GM21381 (cell line): ENCODE measurements around the gene UPF1.
"Not testable (repeated sequence)": the region's sequence is repeated elsewhere in the genome, so short reads cannot be mapped to it uniquely, and the experiment has no call there.

Experiments used
- ATAC-seq: cut with Tn5 transposase; IDR thresholded peaks from one replicate; pipeline ENCODE4 v1.9.1; 2021; ENCODE audit warnings: mild to moderate bottlenecking, moderate library complexity; ENCODE audit not compliant: unreplicated experiment

Gene UPF1

GRCh38 chr19:18896421-18896841 is 64.7 kb downstream of the UPF1 start:
- ATAC-seq, result no peak

GRCh38 chr19:18897094-18898029 is 65.6 kb downstream of the UPF1 start:
- no peak for ATAC-seq

DNA sequence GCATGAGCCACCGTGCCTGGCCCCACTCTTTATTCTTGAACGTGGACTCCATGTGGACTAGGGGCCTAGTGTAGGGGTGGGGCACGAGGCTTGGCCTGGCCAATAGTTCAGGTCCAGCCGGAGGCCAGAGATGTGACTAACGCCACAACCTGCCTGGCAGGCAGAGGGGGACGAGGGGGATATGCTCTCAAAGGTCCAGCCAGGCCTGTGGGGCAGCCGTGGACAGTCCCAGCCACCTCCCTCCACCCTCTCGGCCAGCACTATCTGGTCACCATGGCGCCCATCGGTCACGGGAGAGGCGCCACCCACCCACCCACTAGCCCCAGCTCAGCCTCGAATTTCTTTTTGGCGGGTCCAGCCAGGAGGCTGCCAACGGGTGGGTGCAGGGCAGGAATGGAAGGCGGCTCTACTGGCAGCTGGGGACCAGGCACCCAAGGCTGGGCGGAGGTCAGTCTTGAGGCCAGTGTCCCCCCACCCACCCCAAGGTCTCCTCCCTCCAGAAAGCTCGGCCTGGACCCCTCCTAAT is 66.4 kb downstream of the UPF1 start:
- no peak for ATAC-seq

- ATAC-seq, result no peak
Measured at GRCh38 chr19:18898607-18899408, 67.0 kb downstream of the UPF1 start.

DNA sequence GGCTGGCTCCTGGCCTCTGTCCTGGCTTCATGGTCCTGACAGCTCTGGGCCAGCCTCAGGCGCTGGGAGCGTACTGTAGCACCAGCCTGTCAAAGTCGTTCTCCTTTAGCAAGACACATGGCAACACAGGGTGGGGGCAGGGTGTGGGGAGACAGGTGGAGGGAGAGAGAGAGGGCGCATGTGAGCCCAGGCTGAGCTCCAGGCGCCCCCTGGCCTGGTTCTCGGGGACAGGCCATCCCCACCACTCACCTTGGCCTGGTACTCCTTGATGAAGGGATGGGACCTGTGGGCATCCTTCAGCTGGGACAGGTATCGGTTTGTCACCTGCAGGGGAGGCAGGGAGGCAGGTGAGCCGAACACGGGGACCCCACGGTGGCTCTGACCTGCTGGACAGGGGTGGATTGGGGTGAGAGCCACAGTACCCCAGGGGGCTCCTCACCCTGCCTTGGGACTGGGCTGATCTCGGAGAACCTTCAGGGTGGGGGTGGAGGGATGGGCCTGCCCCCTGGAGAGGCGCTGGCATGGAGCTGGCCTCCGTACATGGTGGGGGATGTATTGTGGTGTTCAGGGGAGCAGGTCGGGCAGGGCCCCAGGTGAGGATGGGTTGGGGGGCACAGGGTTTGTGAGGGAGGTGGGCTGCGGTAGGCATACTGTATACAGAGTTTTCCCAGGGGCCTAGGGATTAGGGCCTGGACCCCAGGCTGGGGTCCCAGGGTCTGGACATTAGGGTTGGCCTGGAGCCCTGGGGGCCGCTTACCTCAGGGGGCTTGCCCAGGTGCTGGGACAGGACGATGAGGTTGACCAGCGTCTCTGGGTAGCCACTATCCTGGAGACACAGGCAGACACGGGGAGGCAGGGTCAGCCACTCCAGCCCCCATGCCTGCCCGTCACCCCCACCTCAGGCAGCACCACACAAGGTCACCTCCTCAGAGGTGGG is 68.1 kb downstream of the UPF1 start:
- ATAC-seq, result no peak

DNA sequence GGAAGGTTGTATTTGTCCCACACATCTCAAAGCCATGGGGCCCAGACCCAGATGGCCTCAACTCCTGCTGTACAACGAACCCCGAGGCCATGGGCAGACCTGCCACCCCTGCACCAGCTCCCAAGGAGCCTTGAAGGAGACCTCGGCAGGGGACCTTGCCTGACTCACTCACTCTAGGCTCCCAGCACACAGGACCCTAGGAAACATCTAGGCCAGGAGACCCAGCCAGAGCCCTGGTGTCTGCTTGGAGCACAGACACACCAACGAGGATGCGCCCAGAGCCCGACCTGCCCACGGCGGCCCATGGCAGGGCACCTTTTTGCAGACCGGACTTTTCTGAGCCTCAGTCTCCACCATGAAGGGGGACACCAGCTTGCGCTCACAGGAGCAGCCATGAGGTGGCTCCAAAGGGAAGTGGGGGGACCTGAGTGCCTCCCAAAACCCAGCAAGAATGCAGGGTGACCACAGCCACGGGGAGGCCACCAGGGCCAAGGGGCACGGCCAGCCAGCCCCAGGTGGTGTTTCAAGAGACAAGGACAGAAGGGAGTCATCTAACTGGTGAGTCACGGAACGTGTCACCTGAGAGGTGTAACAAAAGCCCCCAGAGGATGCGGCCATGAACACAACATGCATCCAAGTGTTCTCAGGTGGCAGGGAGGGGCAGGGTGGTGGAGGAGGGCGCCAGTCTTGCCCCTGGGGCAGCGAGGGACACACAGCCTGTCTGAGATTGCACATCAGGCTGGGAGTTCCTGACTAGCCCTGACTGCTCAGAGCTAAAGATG is 69.1 kb downstream of the UPF1 start:
- no peak for ATAC-seq

- ATAC-seq, result no peak
Measured at GRCh38 chr19:18901491-18901890, 69.7 kb downstream of the UPF1 start.

- ATAC-seq, result not testable (repeated sequence)
Measured at GRCh38 chr19:18902519-18902918, 70.8 kb downstream of the UPF1 start.

GRCh38 chr19:18903156-18904037 is 71.6 kb downstream of the UPF1 start:
- ATAC-seq, result no peak

GRCh38 chr19:18904334-18905057 is 72.7 kb downstream of the UPF1 start:
- ATAC-seq, result no peak

- ATAC-seq, result no peak
Measured at GRCh38 chr19:18905058-18905456, 73.3 kb downstream of the UPF1 start.

DNA sequence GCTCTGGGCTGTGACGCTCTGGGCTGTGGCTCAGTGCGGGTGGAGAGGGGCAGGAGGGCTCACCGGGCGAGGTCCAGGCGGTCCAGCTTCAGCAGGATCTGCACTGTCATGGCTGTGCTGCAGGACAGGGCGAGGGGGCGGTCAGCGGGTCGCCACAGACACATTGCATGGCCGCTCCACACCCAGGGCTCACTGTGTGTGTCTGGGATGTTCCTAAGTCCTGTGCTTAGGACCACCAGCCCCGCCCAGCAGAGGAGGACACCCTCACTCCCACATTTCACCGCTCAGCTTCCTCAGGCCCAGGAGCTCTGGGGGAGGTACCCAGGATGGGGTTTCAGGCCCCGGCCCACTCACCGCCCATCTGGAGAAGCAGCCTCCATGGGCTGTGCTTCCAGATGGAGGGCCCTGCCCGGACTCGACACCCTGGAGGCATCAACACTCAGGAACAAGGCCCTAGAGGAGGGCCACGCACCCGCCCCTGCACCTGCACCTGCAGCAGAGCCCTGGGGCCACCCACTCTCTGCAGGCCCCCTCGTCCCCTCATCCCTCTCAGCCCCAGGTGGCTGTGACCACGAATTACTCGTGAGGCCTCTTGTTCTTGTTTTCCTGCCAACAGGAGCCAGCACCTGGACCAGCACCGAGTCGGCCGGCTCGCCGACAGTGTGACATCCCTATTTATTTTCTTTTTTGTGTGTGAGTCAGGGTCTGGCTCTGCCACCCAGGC is 73.9 kb downstream of the UPF1 start:
- no peak for ATAC-seq

DNA sequence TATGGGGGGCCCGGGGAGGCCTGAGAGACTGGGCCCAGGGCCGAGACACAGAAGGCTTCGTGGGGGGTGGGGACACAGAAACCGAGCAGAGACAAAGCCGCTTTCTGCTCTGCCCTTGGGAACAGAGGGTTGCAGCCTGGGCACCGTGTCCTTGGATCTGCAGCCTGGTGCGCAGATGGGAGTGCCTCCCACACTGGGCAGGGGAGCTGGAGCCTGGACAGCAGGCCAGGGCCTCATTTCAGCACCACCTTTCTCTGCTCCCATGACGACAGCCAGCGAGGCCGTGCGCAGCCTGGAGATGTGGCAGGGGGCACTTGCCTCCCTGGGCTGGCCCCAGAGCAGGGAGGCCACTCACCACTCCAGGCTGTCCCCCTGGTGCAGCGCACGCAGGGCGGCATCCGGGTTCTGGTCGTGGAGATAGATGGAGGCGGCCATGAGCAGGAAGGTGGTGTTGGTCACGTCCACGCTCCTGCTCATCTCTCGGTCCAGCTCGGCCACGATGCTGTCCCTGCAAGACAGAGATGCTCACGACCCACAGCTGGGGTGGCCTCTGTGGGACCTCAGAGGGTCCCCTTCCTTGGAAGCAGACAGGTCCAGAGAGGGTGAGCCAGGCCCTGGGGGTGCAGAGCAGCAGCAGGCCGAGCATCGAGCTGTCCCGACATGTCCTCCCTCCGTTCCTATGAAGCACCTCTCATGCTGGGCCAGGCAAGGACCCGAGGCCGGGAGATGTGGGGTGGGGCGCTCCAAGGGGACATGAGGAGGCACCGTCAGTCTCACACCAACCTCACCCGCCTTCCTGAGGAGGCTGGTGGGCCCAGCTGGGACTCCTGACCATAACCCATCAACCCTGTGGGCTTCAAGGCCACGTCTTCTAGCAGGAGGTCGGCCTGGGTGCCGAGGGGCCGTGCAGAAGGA is 75.1 kb downstream of the UPF1 start:
- ATAC-seq, result no peak

- ATAC-seq, result no peak
Measured at GRCh38 chr19:18908917-18909619, 77.3 kb downstream of the UPF1 start.

GRCh38 chr19:18910010-18910409 is 78.3 kb downstream of the UPF1 start:
- ATAC-seq, result no peak
